ENCODE results near the gene MRPL23. TPM values are rescaled to one million over a fixed set of nuclear protein-coding genes. Genes with fewer than 3 reads are reported as not detected.

The MRPL23 gene
- total and polyA plus RNA-seq, 3 donors from 2014 or later, result 50.0 to 109 (median 92.1) TPM

DNA sequence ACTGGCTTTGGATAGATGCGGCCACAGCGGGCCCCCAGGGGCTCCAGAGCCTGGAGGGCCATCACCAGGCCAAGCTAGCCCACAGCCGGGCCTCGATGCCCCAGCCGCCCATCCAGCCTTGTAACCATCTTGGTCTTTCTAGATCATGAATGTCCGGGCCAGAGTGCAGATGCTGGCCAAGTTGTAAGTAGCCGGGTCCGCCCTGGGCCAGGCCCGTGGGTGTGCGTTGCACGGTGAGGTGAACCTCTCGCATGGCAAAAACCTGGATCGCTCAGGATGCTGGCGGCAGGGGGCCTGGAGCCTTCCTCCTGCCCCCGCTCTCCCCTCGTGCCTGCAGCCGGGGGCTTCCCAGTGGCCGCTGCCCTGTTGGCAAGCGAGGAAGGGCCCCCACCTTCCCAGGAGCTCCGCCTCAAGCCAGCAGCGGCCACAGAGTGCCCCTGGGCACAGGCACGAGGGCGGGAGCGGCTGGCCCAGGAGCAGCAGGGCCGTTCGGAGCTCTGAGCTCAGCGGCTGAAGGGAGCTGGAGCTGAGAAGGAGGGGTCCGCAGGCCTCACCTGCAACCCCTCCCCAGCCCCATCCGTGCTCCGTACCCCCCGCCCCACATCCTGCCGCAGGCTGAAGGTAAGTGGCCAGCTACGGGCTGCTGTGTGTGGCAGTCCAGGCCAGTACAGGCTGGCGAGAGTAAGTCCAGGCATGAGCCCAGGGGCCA is 10.9 kb upstream of the MRPL23 start:
- DNase-seq, result no peak
- 91 to 93% methylated on average over 6 to 34 of the region's 34 CpGs for WGBS, 2 donors
- no peak overlapping the region for H3K27ac ChIP-seq
- TF ChIP-seq, protein P1, sequence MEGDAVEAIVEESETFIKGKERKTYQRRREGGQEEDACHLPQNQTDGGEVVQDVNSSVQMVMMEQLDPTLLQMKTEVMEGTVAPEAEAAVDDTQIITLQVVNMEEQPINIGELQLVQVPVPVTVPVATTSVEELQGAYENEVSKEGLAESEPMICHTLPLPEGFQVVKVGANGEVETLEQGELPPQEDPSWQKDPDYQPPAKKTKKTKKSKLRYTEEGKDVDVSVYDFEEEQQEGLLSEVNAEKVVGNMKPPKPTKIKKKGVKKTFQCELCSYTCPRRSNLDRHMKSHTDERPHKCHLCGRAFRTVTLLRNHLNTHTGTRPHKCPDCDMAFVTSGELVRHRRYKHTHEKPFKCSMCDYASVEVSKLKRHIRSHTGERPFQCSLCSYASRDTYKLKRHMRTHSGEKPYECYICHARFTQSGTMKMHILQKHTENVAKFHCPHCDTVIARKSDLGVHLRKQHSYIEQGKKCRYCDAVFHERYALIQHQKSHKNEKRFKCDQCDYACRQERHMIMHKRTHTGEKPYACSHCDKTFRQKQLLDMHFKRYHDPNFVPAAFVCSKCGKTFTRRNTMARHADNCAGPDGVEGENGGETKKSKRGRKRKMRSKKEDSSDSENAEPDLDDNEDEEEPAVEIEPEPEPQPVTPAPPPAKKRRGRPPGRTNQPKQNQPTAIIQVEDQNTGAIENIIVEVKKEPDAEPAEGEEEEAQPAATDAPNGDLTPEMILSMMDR (IDR thresholded peaks at IDR 0.05), result no peak
- TF ChIP-seq POLR2A (IDR thresholded peaks at IDR 0.05), result no peak
- no peaks in the 10 kb centered on the region for H3K27me3 ChIP-seq
- no peak overlapping the region for H3K4me3 ChIP-seq
- intact Hi-C loops (cut with DNase I; ENCODE audit: low total_unique reads), result no loop called here
- H3K36me3 ChIP-seq (ENCODE audit: low read depth, missing control alignments), result no peaks in the 10 kb centered on the region
- H3K9me3 ChIP-seq, result no peaks in the 10 kb centered on the region
- H3K4me1 ChIP-seq, result peaks cover 21% of the 10 kb centered on the region

DNA sequence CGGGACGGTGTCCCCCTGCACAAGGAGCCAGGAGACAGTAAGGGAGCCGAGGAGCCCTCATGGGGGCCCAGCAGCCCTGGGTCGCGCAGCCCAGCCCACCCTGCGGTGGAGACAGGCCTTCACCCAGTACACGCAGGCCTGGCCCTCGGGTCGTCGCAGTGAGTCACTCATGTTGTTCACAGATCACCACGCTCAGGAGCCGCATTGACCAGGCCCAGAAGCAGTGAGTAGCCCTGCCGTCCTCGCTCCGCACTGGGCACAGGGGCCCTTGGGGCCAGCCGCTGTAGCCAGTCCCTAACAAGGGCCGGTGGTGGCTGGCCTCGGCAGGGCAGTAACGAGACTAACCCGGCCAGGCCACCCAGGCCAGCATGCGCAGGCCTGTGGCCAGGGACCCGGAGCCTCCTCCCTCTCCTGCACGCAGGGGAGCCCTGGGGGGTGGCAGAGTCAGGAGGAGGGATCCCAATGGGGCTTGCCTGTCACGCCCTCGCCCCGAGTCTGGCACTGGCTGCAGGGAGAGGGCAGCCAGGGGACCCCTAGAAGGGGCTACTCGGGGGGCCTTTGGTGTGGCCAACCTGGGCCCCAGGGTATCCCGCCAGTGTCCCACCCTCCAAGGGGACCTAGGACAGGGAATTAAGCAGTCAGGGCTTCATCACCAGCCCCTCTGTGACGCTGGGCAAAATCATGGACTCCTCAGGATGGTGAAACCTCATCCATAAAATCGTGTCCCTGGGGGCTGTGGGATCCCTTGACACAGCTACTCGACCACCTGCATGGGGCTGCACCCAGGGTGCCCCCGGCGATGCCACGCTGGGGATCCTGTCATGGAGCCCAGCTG is 10.1 kb upstream of the MRPL23 start:
- no peak for DNase-seq
- Histone ChIP-seq H3K9me3 (no peaks in the 10 kb centered on the region), H3K27me3 (no peaks in the 10 kb centered on the region), H3K4me1 (peaks cover 13% of the 10 kb centered on the region), H3K27ac (no peak overlapping the region), H3K36me3 (ENCODE audit: low read depth, missing control alignments) (no peaks in the 10 kb centered on the region), H3K4me3 (no peak overlapping the region)
- TF ChIP-seq POLR2A (IDR thresholded peaks at IDR 0.05), result no peak
- TF ChIP-seq, protein P1 (IDR thresholded peaks at IDR 0.05), result no peak
- WGBS, 2 donors, result 92 to 93% methylated on average over 5 to 34 of the region's 34 CpGs
- intact Hi-C loops (cut with DNase I; ENCODE audit: low total_unique reads), result no loop called here

DNA sequence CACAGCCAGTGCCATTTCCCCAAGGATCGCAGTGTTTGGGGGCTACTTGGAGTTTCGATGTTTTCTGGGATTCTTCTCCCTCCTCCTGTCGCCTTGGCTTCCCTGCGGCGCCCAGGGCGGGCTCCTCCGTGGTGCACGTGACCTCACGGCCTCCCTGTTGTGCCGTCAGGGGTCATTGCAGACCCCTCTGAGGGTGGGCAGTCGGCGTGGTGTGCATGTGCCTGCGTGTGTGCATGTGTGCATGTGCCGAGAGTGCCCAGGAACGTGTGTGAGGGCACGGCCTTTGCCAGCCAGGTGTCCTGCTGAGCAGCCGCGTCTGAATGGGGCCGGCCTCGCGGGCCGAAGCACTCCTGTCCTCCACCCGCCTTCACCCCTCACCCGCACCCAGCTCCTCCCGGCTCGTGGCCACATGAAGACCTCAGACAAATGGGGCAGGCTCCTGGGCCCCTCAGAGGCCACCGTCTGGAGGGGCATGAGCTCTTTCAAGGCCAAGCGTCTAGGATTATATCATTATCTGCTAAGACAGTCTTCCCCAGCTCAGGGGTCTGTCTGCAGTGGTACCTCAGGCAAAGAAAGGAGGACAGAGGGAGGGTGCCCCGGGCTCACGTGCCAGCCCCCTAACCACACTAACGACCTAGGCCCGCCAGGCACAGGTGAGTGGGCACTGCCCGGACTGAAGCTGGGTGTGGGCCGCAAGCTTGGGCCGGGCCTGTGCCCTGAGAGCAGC is 9.4 kb upstream of the MRPL23 start:
- 73 to 85% methylated on average over 19 to 35 of the region's 35 CpGs for WGBS, 2 donors
- no peak for DNase-seq
- TF ChIP-seq, protein P1 (IDR thresholded peaks at IDR 0.05), result no peak
- TF ChIP-seq POLR2A (IDR thresholded peaks at IDR 0.05), result no peak
- Histone ChIP-seq H3K4me1 (peaks cover 12% of the 10 kb centered on the region), H3K4me3 (no peak overlapping the region), H3K27me3 (no peaks in the 10 kb centered on the region), H3K9me3 (no peaks in the 10 kb centered on the region), H3K36me3 (ENCODE audit: low read depth, missing control alignments) (no peaks in the 10 kb centered on the region), H3K27ac (no peak overlapping the region)
- intact Hi-C loops (cut with DNase I; ENCODE audit: low total_unique reads), result no loop called here

DNA sequence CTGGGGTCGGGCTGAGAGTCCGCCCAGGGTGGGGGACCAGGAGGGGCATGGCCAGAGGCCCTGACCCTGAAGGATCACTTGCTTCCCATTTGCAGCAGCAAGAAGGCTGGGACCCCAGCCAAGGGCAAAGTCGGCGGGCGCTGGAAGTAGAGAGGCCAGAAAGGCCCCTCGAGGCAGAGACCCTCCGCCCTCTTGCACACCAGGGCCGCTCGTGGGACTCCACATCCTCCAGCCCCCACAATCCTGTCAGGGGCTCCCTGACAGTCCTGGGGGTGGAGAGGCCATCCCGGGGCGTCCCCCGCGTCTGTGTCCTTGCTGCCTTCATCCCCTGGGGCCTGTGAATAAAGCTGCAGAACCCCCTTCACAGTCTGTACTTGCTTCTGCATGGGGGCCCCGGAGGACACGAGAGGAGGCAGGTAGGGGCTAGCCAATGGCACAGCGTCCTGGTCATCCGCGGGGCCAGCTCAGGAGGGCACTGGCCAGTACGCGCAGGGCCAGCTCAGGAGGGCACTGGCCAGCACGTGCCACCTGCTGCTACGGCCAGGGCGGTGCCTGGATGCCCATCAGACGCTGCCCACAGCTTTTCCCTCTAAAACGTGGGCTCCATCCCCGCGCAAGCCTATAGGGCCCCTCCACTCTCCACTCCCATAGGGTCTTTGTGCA is 8.7 kb upstream of the MRPL23 start:
- TF ChIP-seq, protein P1 (IDR thresholded peaks at IDR 0.05), result no peak
- no peak for TF ChIP-seq POLR2A (IDR thresholded peaks at IDR 0.05)
- H3K27ac ChIP-seq, result peak overlapping the region in 1 of 2 donors; percentile 35
- intact Hi-C loops (cut with DNase I; ENCODE audit: low total_unique reads), result no loop called here

More for the DNA sequence above, 8.7 kb upstream of the MRPL23 start:
- Histone ChIP-seq H3K4me1 (peaks cover 12% of the 10 kb centered on the region), H3K27me3 (no peaks in the 10 kb centered on the region), H3K4me3 (no peak overlapping the region), H3K9me3 (no peaks in the 10 kb centered on the region), H3K36me3 (ENCODE audit: low read depth, missing control alignments) (no peaks in the 10 kb centered on the region)
- 46 to 50% methylated on average over 13 to 27 of the region's 27 CpGs for WGBS, 2 donors
- DNase-seq, result no peak

Measured in testis (tissue), 3 donors.